BE2C (cell line): Measurements from ENCODE around the gene KRT4.

ENCODE experiments used
- DNase-seq: peaks from one replicate; pipeline ENCODE4 v3.0.0-alpha.2; 2020
- H3K27me3 ChIP-seq: fragments of 250-450 bp; sonication (Bioruptor Pico); 2 replicates; pipeline ENCODE4 v1.5.1; 2020; ENCODE audit warnings: mild to moderate bottlenecking
- H3K36me3 ChIP-seq: fragments of 250-450 bp; sonication (Bioruptor Pico); 2 replicates; pipeline ENCODE4 v1.5.1; 2020; ENCODE audit warnings: mild to moderate bottlenecking
- H3K4me1 ChIP-seq: fragments of 250-450 bp; sonication (Bioruptor Pico); 2 replicates; pipeline ENCODE4 v1.5.1; 2020
- H3K4me3 ChIP-seq: 2 replicates; pipeline ENCODE4 v1.5.1; 2011; ENCODE audit warnings: low read depth, low read length
- H3K9me3 ChIP-seq: fragments of 250-450 bp; sonication (Bioruptor Pico); 2 replicates; pipeline ENCODE4 v1.5.1; 2020
- TF ChIP-seq, protein P1 (sequence below): IDR thresholded peaks from 2 replicates; pipeline ENCODE4 v1.5.1; 2012; ENCODE audit warnings: mild to moderate bottlenecking, low read depth, low read length

Gene KRT4

DNA sequence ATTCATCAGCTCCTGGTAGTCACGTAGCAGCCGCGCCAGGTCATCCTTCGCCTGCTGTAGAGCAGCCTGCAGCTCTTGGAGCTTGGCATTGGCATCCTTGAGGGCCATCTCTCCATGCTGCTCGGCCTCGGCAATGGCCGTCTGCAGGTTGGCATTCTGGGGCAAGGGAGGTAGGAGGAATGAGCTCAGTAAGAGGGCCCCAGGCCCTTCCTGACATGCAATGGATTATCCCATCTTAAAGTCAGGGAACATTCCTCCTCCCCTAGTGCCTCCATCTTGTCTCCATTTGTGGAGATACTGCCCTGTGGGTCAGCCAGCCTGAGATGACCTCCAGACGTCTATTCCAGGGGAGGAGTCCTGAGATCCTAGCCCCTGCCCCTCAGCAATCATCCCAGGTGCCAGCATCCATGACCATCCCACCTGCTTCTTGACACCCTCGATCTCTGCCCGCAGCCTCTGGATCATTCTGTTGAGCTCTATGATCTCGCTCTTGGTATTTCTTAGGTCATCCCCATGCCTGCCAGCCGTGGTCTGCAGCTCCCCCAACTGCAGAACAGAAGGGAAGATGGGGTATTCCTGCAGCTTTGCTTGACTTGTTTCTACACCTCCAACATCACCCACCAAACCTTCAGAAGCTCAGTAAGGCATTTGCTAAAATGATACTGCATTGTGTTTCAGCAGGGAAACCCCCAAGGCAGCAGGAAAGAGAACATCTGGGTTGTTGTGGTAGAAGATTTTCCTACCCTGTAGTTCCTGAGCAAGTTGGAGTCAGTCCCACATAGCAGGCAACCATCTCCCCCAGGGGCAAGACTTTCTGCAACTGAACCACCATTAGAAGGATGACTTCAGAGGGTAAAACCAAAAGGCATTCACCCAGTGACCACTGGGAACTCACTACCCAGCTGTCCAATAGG lies 22.4 kb downstream of the KRT4 start:
- Histone ChIP-seq H3K9me3 (no peaks in the 10 kb centered on the region), H3K36me3 (no peaks in the 10 kb centered on the region), H3K4me3 (no peak overlapping the region), H3K27me3 (peaks cover 11% of the 10 kb centered on the region; the same call in 1 of the 2 replicates), H3K4me1 (no peaks in the 10 kb centered on the region)
- TF ChIP-seq, protein P1, sequence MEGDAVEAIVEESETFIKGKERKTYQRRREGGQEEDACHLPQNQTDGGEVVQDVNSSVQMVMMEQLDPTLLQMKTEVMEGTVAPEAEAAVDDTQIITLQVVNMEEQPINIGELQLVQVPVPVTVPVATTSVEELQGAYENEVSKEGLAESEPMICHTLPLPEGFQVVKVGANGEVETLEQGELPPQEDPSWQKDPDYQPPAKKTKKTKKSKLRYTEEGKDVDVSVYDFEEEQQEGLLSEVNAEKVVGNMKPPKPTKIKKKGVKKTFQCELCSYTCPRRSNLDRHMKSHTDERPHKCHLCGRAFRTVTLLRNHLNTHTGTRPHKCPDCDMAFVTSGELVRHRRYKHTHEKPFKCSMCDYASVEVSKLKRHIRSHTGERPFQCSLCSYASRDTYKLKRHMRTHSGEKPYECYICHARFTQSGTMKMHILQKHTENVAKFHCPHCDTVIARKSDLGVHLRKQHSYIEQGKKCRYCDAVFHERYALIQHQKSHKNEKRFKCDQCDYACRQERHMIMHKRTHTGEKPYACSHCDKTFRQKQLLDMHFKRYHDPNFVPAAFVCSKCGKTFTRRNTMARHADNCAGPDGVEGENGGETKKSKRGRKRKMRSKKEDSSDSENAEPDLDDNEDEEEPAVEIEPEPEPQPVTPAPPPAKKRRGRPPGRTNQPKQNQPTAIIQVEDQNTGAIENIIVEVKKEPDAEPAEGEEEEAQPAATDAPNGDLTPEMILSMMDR: no peak
- no peak for DNase-seq

DNA sequence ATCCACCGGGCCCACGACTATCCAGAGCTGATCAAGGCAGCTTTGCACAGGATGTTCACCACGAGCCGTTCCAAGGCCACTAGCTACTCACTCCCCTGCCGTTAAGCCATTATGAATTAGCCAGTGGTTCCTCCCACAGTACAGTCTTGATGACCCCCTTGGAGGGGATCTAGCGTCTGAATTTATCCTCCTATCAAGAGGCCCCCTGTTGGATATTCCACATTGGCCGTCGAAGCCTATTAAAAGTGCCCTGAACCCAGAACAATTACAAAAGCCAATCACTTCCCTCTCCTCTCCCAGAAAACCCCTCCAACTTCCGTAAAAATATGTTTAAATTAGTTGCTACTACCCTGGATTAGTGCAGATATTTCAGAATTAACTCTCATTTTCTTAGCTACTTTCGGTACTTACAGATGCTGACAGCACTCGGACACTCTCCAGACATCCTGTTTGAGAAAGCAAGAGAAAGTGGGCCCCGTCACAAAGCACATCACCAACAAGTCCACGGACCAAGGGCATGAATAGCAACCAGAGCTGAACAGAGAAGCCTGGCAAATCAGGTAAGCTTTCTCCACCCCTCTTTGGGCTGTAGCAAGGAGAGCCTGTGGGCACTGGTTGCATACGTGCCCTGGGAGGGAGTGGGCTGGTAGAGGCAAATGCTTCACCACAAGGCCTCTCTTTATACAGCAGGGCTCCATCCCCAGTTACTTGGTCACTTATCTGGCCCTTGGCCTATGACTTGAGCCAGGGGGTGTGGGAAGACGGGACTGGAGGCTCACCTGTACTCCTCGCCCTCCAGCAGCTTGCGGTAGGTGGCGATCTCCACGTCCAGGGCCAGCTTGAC lies 23.3 kb downstream of the KRT4 start:
- Histone ChIP-seq H3K4me1 (no peaks in the 10 kb centered on the region), H3K36me3 (no peaks in the 10 kb centered on the region), H3K27me3 (peaks cover 11% of the 10 kb centered on the region; the same call in 1 of the 2 replicates), H3K4me3 (no peak overlapping the region), H3K9me3 (no peaks in the 10 kb centered on the region)
- TF ChIP-seq, protein P1: no peak
- no peak for DNase-seq

DNA sequence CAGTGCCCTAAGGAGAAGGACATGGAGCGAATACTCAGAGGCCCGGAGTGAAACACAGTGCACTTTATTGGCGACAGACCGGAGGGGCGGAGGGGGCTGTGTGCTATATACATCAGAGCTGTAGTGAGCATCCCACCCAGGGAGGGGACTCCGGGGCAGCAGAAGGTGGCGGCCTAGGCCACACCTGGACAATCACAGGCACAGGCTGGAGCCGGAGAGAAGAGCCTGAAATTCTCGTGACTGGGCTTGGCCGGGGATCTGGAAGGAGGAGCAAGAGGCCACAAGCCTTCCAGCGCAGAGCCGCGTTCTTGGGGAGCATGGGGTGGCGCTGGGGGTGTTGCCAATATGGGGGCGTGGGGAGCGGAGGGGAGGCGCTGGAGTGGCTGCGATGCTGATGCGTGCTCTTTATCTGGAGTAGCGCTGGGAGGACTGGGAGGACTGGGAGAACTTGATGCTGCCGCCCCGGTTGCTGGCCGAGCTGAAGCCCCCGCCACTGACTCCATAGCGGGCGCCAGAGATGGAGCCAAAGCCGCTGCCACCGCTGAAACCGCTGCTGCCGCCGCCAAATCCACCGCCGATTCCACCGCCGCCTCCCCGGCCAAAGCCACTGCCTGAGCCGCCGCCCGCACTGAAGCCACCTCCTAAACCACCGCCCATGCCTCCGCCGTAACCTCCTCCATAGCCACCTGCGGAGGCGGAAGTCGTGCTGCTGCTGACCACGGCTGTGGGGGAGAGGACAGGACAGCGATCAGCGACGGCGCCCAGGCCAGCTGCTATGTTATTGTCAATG lies 24.1 kb downstream of the KRT4 start:
- TF ChIP-seq, protein P1: no peak
- Histone ChIP-seq H3K4me1 (no peaks in the 10 kb centered on the region), H3K4me3 (no peak overlapping the region), H3K36me3 (no peaks in the 10 kb centered on the region), H3K9me3 (no peaks in the 10 kb centered on the region), H3K27me3 (peaks cover 13% of the 10 kb centered on the region; the same call in 1 of the 2 replicates)
- no peak for DNase-seq

DNA sequence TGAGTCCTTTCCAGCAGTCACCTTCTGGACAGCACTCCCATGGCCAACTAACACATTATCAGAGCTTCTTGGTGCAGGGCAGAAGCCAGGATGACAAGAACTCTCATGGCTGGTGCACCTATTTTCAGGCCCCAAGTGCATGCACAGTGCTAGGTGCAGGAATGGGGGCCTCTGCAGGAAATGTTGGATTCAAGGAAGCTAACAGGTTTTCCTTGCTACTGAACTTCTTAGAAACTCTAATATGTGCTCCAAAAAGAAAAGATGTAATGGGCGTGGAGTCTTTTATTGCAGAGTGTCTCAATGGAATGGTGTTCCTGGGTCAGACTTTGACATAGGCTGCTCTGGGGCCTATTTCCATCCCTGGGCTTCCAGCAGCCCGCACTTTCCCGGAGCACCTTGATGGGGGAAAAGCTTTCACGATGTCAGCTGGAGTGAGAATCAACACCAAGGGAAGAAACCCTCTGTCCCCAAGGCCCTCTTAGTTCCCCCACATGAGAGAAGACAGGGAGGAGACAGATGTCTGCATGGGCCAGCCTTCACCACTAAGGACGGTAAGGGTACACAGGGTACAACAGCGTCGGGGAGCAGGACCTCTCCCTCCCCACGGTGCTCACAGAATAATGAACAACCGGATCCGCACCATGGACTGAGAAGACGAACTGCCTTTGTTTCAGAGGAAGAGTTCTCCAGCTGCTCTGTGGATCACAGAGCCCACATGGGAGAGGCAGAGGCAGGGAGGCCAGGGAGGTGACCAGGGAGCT lies 24.9 kb downstream of the KRT4 start:
- TF ChIP-seq, protein P1: no peak
- H3K4me3 ChIP-seq: no peak overlapping the region
- no peak for DNase-seq
- H3K9me3 ChIP-seq: no peaks in the 10 kb centered on the region
- H3K36me3 ChIP-seq: no peaks in the 10 kb centered on the region
- H3K4me1 ChIP-seq: no peaks in the 10 kb centered on the region
- H3K27me3 ChIP-seq: peaks cover 17% of the 10 kb centered on the region; the same call in 1 of the 2 replicates

DNA sequence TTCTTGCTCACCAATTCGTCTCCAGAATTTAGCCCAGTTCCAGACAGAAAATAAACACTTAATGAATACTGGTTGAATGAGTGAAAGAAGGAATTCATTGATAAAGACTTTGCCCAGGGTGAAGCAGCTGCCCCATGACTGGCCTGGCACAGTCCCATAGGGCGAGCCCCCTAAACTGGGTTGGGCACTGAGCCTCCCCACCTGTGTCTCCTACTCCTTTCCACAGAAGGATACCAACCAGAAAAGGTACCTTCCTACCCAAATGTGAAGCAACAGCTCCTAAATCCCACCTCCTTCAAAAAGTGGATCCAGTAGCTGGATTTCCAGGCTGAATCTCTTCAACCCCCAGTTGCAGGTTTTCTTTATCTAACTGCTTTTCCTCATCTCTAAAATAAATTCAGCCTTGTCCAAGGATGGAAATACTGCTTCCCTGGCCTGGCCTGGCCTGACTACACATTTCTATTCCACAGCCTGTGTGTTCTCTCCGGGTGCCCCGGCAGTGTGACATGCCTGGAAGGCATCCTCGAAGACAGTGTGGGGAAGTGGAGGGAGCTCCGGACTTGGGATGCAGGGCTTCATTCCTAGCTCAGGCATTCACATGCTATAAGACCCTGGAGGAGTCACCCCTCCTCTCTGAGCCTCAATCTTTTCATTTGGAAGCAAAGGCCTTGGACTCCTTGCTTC lies 25.6 kb downstream of the KRT4 start:
- no peak overlapping the region for H3K4me3 ChIP-seq
- TF ChIP-seq, protein P1: no peak
- H3K9me3 ChIP-seq: no peaks in the 10 kb centered on the region
- no peaks in the 10 kb centered on the region for H3K4me1 ChIP-seq
- H3K27me3 ChIP-seq: peaks cover 22% of the 10 kb centered on the region
- H3K36me3 ChIP-seq: no peaks in the 10 kb centered on the region
- no peak for DNase-seq
